GM12873 (cell line): ENCODE measurements around the gene SRSF5.

Source experiments
- CTCF ChIP-seq: IDR thresholded peaks from 2 replicates; pipeline ENCODE4 v1.5.1; 2012; ENCODE audit warnings: low read depth, mild to moderate bottlenecking, moderate library complexity, low read length, control low read depth; ENCODE audit not compliant: insufficient read depth; ENCODE audit errors: missing control alignments

The SRSF5 gene

GRCh38 chr14:69797573-69798338 lies 30.8 kb downstream of the SRSF5 start:
- TF ChIP-seq CTCF, result no peak

GRCh38 chr14:69798339-69798735 lies 31.4 kb downstream of the SRSF5 start:
- no peak for TF ChIP-seq CTCF

GRCh38 chr14:69803753-69804152 lies 36.8 kb downstream of the SRSF5 start:
- TF ChIP-seq CTCF, result no peak

GRCh38 chr14:69804902-69805301 lies 38.0 kb downstream of the SRSF5 start:
- no peak for TF ChIP-seq CTCF

GRCh38 chr14:69807192-69807591 lies 40.2 kb downstream of the SRSF5 start:
- no peak for TF ChIP-seq CTCF

- TF ChIP-seq CTCF, result no peak
These were observed 42.2 kb downstream of the SRSF5 start for GRCh38 chr14:69808919-69809808.

- TF ChIP-seq CTCF, result no peak
These were observed 44.4 kb downstream of the SRSF5 start for GRCh38 chr14:69811227-69811867.
